Measurements from ENCODE around the gene CLIC1.
A peak's percentile ranks its signal among the peaks of the same experiment; 100 is the strongest.

Gene CLIC1

GRCh38 chr6:31749301-31750036, 13.1 kb upstream of the CLIC1 start:
- H3K27me3 ChIP-seq, result no peaks in the 10 kb centered on the region
- H3K9me3 ChIP-seq (replicated peaks in 1 of 11), result no peaks in the 10 kb centered on the region
- no peak overlapping the region for H3K4me2 ChIP-seq
- H3K4me3 ChIP-seq, result no peak overlapping the region
- no peak overlapping the region for H3K9ac ChIP-seq
- H3K4me1 ChIP-seq, result peaks cover 4 to 13% (median 9%) of the 10 kb centered on the region in 10 experiments
- no peak overlapping the region for H3K27ac ChIP-seq
- H3K36me3 ChIP-seq, result peaks cover 8 to 66% (median 37%) of the 10 kb centered on the region in 11 experiments; a peak in 18 of 22 replicates
- no peaks in the 10 kb centered on the region for H4K20me1 ChIP-seq
- TF ChIP-seq Cebpa-rat (IDR thresholded peaks at IDR 0.05), result no peak

GRCh38 chr6:31744422-31744821, 8.1 kb upstream of the CLIC1 start:
- H4K20me1 ChIP-seq, result no peaks in the 10 kb centered on the region
- H3K27ac ChIP-seq, result peak overlapping the region in 9 of 11 experiments; percentile 35 to 62 (median 39); a peak in 14 of 22 replicates
- H3K4me1 ChIP-seq, result peaks cover 30 to 52% (median 42%) of the 10 kb centered on the region in 10 experiments
- TF ChIP-seq Cebpa-rat (IDR thresholded peaks at IDR 0.05), result no peak
- peaks cover 8 to 74% (median 60%) of the 10 kb centered on the region in 11 experiments; a peak in 20 of 22 replicates for H3K36me3 ChIP-seq
- no peaks in the 10 kb centered on the region for H3K9me3 ChIP-seq (replicated peaks in 1 of 11)
- no peaks in the 10 kb centered on the region for H3K27me3 ChIP-seq
- H3K4me3 ChIP-seq, result no peak overlapping the region
- H3K9ac ChIP-seq, result peak overlapping the region in 7 of 11 experiments; percentile 6 to 31 (median 22); a peak in 8 of 22 replicates
- H3K4me2 ChIP-seq, result peak overlapping the region; percentile 6 to 57 (median 43); a peak in 21 of 22 replicates

- TF ChIP-seq Cebpa-rat (IDR thresholded peaks at IDR 0.05), result no peak
- H4K20me1 ChIP-seq, result no peaks in the 10 kb centered on the region
- 0 out of 22 replicates have a peak overlapping the region, but pooled peaks of 3 of the 11 experiments have one; percentile 93 to 100 (median 99) for H3K4me2 ChIP-seq
- no peaks in the 10 kb centered on the region for H3K9me3 ChIP-seq (replicated peaks in 1 of 11)
- no peak overlapping the region for H3K9ac ChIP-seq
- peaks cover 44 to 66% (median 56%) of the 10 kb centered on the region in 10 experiments for H3K4me1 ChIP-seq
- peak overlapping the region in 2 of 11 experiments; percentile 97 to 100; a peak in 3 of 22 replicates for H3K27ac ChIP-seq
- H3K36me3 ChIP-seq, result peaks cover 7 to 60% (median 49%) of the 10 kb centered on the region in 11 experiments; a peak in 20 of 22 replicates
- no peaks in the 10 kb centered on the region for H3K27me3 ChIP-seq
- H3K4me3 ChIP-seq, result no peak overlapping the region
Measured at GRCh38 chr6:31742894-31743293, 6.6 kb upstream of the CLIC1 start.

GRCh38 chr6:31741815-31742214, 5.5 kb upstream of the CLIC1 start:
- H3K9ac ChIP-seq, result peak overlapping the region in 4 of 11 experiments; percentile 2 to 97 (median 88); a peak in 2 of 22 replicates
- H3K27ac ChIP-seq, result peak overlapping the region in 8 of 11 experiments; percentile 96 to 100 (median 98); a peak in 12 of 22 replicates
- H3K36me3 ChIP-seq, result peaks cover 0 to 49% (median 39%) of the 10 kb centered on the region in 11 experiments; a peak in 18 of 22 replicates

GRCh38 chr6:31740397-31741223, 4.3 kb upstream of the CLIC1 start:
- Histone ChIP-seq H3K9me3 (replicated peaks in 1 of 11) (no peaks in the 10 kb centered on the region), H3K4me3 (peak overlapping the region; percentile 70 to 98 (median 88)), H3K27me3 (no peaks in the 10 kb centered on the region), H3K4me1 (peaks cover 56 to 78% (median 69%) of the 10 kb centered on the region in 10 experiments), H3K36me3 (peaks cover 0 to 37% (median 31%) of the 10 kb centered on the region in 11 experiments; a peak in 18 of 22 replicates), H4K20me1 (no peaks in the 10 kb centered on the region), H3K27ac (peak overlapping the region; percentile 25 to 100 (median 97); a peak in 21 of 22 replicates), H3K4me2 (peak overlapping the region; percentile 93 to 100 (median 99)), H3K9ac (peak overlapping the region; percentile 70 to 97 (median 91))
- TF ChIP-seq Cebpa-rat (IDR thresholded peaks at IDR 0.05), result peak in 1 of 11 experiments; percentile 10; a peak in 1 of 22 replicates

More at GRCh38 chr6:31741815-31742214, 5.5 kb upstream of the CLIC1 start:
- H3K4me2 ChIP-seq, result peak overlapping the region; percentile 93 to 100 (median 99); a peak in 21 of 22 replicates
- peaks cover 53 to 76% (median 66%) of the 10 kb centered on the region in 10 experiments for H3K4me1 ChIP-seq
- no peaks in the 10 kb centered on the region for H3K9me3 ChIP-seq (replicated peaks in 1 of 11)
- 0 out of 20 replicates have a peak overlapping the region, but pooled peaks of 1 of the 10 experiments have one; percentile 87 for H3K4me3 ChIP-seq
- H4K20me1 ChIP-seq, result no peaks in the 10 kb centered on the region
- no peaks in the 10 kb centered on the region for H3K27me3 ChIP-seq
- TF ChIP-seq Cebpa-rat (IDR thresholded peaks at IDR 0.05), result no peak

- peak within 1 kb of the TSS; percentile 93 to 100 (median 99) for H3K4me2 ChIP-seq
- peaks cover 56 to 70% (median 63%) of the 10 kb centered on the region in 10 experiments for H3K4me1 ChIP-seq
- H3K9ac ChIP-seq, result peak within 1 kb of the TSS; percentile 88 to 97 (median 92)
- peak within 1 kb of the TSS; percentile 75 to 98 (median 88) for H3K4me3 ChIP-seq
- TF ChIP-seq Cebpa-rat (IDR thresholded peaks at IDR 0.05), result no peak
- peak within 1 kb of the TSS; percentile 81 to 100 (median 97); a peak in 21 of 22 replicates for H3K27ac ChIP-seq
- peaks cover 0 to 3% (median 0%) of the 10 kb centered on the region in 11 experiments; a peak in 3 of 22 replicates for H4K20me1 ChIP-seq
- H3K36me3 ChIP-seq, result peaks cover 0 to 37% (median 31%) of the 10 kb centered on the region in 11 experiments; a peak in 18 of 22 replicates
- H3K9me3 ChIP-seq (replicated peaks in 1 of 11), result no peaks in the 10 kb centered on the region
- H3K27me3 ChIP-seq, result no peaks in the 10 kb centered on the region
Measured at GRCh38 chr6:31739639-31740396, 3.5 kb upstream of the CLIC1 start, which contains the start of gene MSH5. Gene MSH5, plus strand, starts transcription at chr6:31740005. Its CDS starts 462 bp downstream, at chr6:31740467.

- Histone ChIP-seq H3K27ac (peak overlapping the region; percentile 81 to 100 (median 97)), H3K36me3 (peaks cover 13 to 37% (median 33%) of the 10 kb centered on the region in 11 experiments), H3K4me3 (peak overlapping the region; percentile 75 to 98 (median 89)), H3K4me1 (peaks cover 57 to 73% (median 65%) of the 10 kb centered on the region in 10 experiments), H4K20me1 (peaks cover 9 to 18% (median 14%) of the 10 kb centered on the region in 11 experiments; a peak in 19 of 22 replicates), H3K27me3 (no peaks in the 10 kb centered on the region), H3K9ac (peak overlapping the region; percentile 88 to 97 (median 92)), H3K4me2 (peak overlapping the region; percentile 93 to 100 (median 99)), H3K9me3 (replicated peaks in 1 of 11) (no peaks in the 10 kb centered on the region)
- peak in 1 of 11 experiments; percentile 31; a peak in 1 of 22 replicates for TF ChIP-seq Cebpa-rat (IDR thresholded peaks at IDR 0.05)
Measured at GRCh38 chr6:31737991-31738979, 2.0 kb upstream of the CLIC1 start.

Measured in BLaER1 treated with 17β-estradiol and CSF1 and Interleukin-3, amounts not matched to agents 10 nM and 100 nM (cell line).